SU-DHL-6 (cell line): ENCODE measurements around the gene TERC.

ENCODE experiments used
- H2AFZ ChIP-seq: fragments of 200-600 bp; sonication (generic); 2 replicates; pipeline ENCODE4 v1.6.1; 2014; ENCODE audit warnings: low read depth, mild to moderate bottlenecking, moderate library complexity, mixed read lengths, antibody characterized with exemption, low read length; ENCODE audit not compliant: severe bottlenecking
- H3F3A ChIP-seq: fragments of 200-600 bp; shearing (Covaris generic); 2 replicates; pipeline ENCODE4 v1.6.0; 2016; ENCODE audit warnings: antibody characterized with exemption, mild to moderate bottlenecking; ENCODE audit not compliant: insufficient read depth
- H3K27ac ChIP-seq: fragments of 200-600 bp; sonication (generic); 2 replicates; pipeline ENCODE4 v1.5.1; 2016; ENCODE audit warnings: low read depth, mild to moderate bottlenecking, low read length, moderate library complexity, mixed read lengths
- H3K27me3 ChIP-seq: fragments of 200-600 bp; sonication (generic), shearing (Covaris generic); 2 replicates; pipeline ENCODE4 v1.6.0; 2014; ENCODE audit warnings: mild to moderate bottlenecking, low read length
- H3K36me3 ChIP-seq: fragments of 200-600 bp; sonication (generic); 2 replicates; pipeline ENCODE4 v1.6.1; 2014; ENCODE audit warnings: mild to moderate bottlenecking, low read length, mixed read lengths
- H3K4me2 ChIP-seq: fragments of 300-600, 200-600 bp; shearing (Covaris generic), sonication (generic); 2 replicates; pipeline ENCODE4 v1.6.0; 2014; ENCODE audit warnings: low read length, low read depth, mild to moderate bottlenecking; ENCODE audit not compliant: poor library complexity, severe bottlenecking
- H3K4me3 ChIP-seq: fragments of 200-600 bp; sonication (generic); 2 replicates; pipeline ENCODE4 v1.5.1; 2014; ENCODE audit warnings: antibody characterized with exemption, low read length, mild to moderate bottlenecking, mixed read lengths; ENCODE audit not compliant: insufficient read depth, poor library complexity, severe bottlenecking
- H3K79me2 ChIP-seq: fragments of 200-600 bp; sonication (generic); 2 replicates; pipeline ENCODE4 v1.6.1; 2014; ENCODE audit warnings: mild to moderate bottlenecking, low read length, moderate library complexity; ENCODE audit not compliant: insufficient read depth
- H3K9ac ChIP-seq: fragments of 200-600 bp; sonication (generic); 2 replicates; pipeline ENCODE4 v1.7.0; 2014; ENCODE audit warnings: mild to moderate bottlenecking, low read length
- H3K9me2 ChIP-seq: fragments of 200-600 bp; sonication (generic); replicated peaks from 2 replicates; pipeline ENCODE4 v1.6.1; 2014; ENCODE audit warnings: low read length; ENCODE audit not compliant: insufficient read depth
- H3K9me3 ChIP-seq: fragments of 200-600 bp; sonication (generic); 2 replicates; pipeline ENCODE4 v1.6.1; 2014; ENCODE audit warnings: low read length, mixed read lengths; ENCODE audit not compliant: insufficient read depth
- H4K20me1 ChIP-seq: fragments of 200-600 bp; sonication (generic); 2 replicates; pipeline ENCODE4 v1.6.1; 2014; ENCODE audit warnings: low read depth, mild to moderate bottlenecking, antibody characterized with exemption, low read length, moderate library complexity, mixed read lengths
- CTCF ChIP-seq: fragments of 200-600 bp; sonication (generic); IDR thresholded peaks from one replicate; pipeline ENCODE4 v1.5.1; 2017; ENCODE audit warnings: antibody characterized with exemption, mild to moderate bottlenecking, low read length, moderate library complexity; ENCODE audit not compliant: insufficient read depth, poor library complexity, severe bottlenecking
- EZH2phosphoT487 ChIP-seq: fragments of 200-600 bp; sonication (generic), shearing (Covaris generic); conservative IDR thresholded peaks from 2 replicates; pipeline ENCODE4 v1.6.1; 2018; ENCODE audit warnings: mild to moderate bottlenecking, antibody characterized with exemption, low read length, moderate library complexity, mixed read lengths

The TERC gene

DNA sequence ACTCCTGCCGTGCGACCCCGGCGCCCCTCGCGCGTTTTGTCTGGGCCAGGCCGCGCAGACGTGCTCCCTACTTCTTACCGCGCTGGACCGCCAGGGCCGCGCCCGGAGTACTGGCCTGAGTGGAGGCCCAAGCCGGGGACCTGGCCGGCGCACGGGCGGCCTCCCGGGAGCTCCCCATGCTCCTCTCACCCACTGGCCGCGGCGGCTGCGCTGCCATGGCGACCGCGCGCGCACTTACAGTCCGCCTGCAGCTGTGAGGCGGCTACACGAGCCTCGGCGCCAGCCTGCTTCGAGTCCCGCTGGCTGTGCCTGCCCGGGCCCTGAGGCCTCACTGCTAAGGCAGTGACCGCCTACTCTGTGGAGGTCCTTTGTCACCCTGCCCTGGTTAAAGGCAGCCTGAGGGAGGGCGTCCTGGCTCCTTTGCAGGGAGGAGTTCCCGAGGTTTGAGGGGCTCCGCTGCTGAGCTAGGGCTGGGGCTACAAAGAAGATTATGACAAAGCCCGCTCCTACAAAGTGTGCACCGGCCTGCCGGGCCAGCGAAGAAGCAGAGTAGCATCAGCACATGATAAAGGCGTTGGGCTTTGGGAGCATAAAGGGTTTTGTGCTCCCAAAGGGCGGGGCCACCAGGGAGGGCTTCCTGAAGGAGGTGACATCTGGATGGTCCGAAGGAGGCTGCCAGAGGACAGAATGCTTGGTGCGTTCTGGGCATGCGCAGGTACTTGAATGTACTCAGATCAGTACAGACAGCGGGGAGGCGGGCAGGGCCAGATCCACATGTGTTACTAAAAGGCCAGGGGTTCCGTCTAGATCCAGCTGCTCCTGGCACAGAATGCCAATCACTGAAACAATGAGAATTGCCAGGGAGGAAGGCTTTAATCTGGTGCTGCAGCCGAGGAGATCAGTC lies 47.7 kb upstream of the TERC start, which contains the start of the genes LRRC34 and LRRIQ4:
LRRC34 (minus strand) TSS at position 573 of the 904 bp plus-strand sequence; CDS start at position 217, 356 bp downstream.
LRRIQ4 (plus strand) TSS at position 539 of the 904 bp plus-strand sequence. CDS start 9,052 bp downstream, outside the sequence.
- H3F3A ChIP-seq, result peaks cover 9% of the 10 kb centered on the region; the same call in 1 of the 2 replicates
- H3K9ac ChIP-seq, result peak within 1 kb of the TSS; percentile 39
- H3K79me2 ChIP-seq, result no peaks in the 10 kb centered on the region
- peak within 1 kb of the TSS; percentile 78 for H2AFZ ChIP-seq
- peak within 1 kb of the TSS; percentile 62 for H3K4me2 ChIP-seq
- H3K9me2 ChIP-seq, result no peaks in the 10 kb centered on the region
- no peaks in the 10 kb centered on the region for H3K36me3 ChIP-seq
- no peaks in the 10 kb centered on the region for H3K27me3 ChIP-seq
- no peak for TF ChIP-seq EZH2phosphoT487
- TF ChIP-seq CTCF, result no peak
- H3K4me3 ChIP-seq, result peak within 1 kb of the TSS; percentile 36
- H3K9me3 ChIP-seq, result no peaks in the 10 kb centered on the region
- no peaks in the 10 kb centered on the region for H4K20me1 ChIP-seq
- H3K27ac ChIP-seq, result no peak within 1 kb of the TSS

DNA sequence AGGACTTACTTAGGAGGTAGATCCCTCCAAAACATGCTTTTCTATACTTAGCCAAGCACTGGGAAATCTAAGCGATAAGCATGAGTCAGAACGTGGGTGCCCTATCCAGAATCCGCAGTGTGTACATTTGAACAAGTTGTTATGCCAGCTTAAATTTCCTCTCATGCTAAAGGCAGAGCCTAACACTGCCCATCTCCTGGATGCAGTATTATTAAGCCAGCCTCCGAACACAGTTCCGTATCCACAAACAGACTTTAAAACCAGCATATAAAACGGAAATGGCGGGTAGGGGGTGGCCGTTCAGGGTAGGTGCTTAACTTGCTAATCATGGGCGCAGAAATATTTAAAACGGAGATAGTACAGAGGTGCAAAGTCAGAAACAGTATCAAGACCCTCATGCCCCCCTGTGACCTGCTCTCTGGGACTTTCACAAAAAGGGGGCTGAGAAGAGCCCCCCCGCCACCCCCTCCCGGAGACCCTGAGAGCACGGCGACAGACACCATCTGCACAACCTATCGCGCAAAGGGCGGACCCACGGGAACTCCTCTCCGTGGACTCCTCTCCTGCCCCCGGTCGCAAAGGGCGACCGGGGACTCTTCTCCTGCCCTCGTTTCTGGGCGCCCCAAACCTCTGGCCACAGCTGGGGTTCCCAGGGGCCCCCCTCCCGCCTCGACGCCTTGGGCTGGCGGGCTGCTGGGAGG lies 46.9 kb upstream of the TERC start:
- H4K20me1 ChIP-seq, result no peaks in the 10 kb centered on the region
- H3K9ac ChIP-seq, result peak overlapping the region; percentile 39
- H3K4me3 ChIP-seq, result peak overlapping the region; percentile 36
- H3K27ac ChIP-seq, result no peak overlapping the region
- no peaks in the 10 kb centered on the region for H3K27me3 ChIP-seq
- H3K79me2 ChIP-seq, result no peaks in the 10 kb centered on the region
- no peaks in the 10 kb centered on the region for H3K9me2 ChIP-seq
- H3K9me3 ChIP-seq, result no peaks in the 10 kb centered on the region
- peaks cover 9% of the 10 kb centered on the region; the same call in 1 of the 2 replicates for H3F3A ChIP-seq
- TF ChIP-seq EZH2phosphoT487, result no peak
- TF ChIP-seq CTCF, result no peak
- H3K4me2 ChIP-seq, result peak overlapping the region; percentile 62
- H3K36me3 ChIP-seq, result no peaks in the 10 kb centered on the region
- peak overlapping the region; percentile 78 for H2AFZ ChIP-seq

DNA sequence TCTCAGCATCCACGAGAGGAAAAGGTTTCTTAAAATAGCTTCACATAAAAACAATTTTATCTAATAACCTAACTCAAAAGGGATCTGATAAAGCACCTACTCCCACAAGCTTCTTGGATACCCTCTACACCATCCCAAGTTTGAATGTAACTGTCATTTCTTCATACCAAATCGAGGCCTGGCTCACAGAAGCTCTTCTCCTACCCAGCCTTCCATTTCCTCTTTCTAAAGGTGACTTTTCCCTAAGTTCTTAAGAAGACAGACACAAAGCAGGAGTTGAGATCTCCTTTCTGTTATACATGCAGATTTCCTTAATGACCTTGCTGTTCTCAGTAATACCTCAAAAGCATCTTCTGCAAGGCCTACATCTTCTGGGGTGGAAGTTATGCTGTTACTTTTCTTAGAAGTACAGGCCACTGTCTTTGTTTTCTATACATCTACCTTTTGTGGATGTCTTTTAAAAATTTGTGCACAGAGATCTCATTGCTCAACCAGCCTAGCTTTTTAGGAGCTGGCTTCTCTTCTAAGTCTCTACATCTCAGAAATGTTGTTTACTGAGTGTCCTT lies 44.5 kb upstream of the TERC start:
- no peak overlapping the region for H2AFZ ChIP-seq
- no peak overlapping the region for H3K4me3 ChIP-seq
- no peaks in the 10 kb centered on the region for H3K79me2 ChIP-seq
- no peaks in the 10 kb centered on the region for H3K9me3 ChIP-seq
- H3K27ac ChIP-seq, result no peak overlapping the region
- H3K27me3 ChIP-seq, result no peaks in the 10 kb centered on the region
- no peaks in the 10 kb centered on the region for H3K9me2 ChIP-seq
- H3K4me2 ChIP-seq, result no peak overlapping the region
- TF ChIP-seq EZH2phosphoT487 (no peak), CTCF (no peak)
- H4K20me1 ChIP-seq, result no peaks in the 10 kb centered on the region
- H3F3A ChIP-seq, result peaks cover 9% of the 10 kb centered on the region; the same call in 1 of the 2 replicates
- no peak overlapping the region for H3K9ac ChIP-seq
- no peaks in the 10 kb centered on the region for H3K36me3 ChIP-seq
